Prostate gland (tissue), 2 donors: ENCODE data around the gene CRTC1. TPM values are rescaled to one million over a fixed set of nuclear protein-coding genes. Genes with fewer than 3 reads are reported as not detected.

Experiments used
- DNase-seq: peaks from one replicate; pipeline ENCODE4 v3.0.0-alpha.2; 2019; ENCODE audit warnings: low spot score
- H3K27ac ChIP-seq, 2 donors: fragments of 200-600 bp; sonication (generic); 2 replicates each; pipeline ENCODE4 v1.5.1; 2017 to 2019
- H3K27me3 ChIP-seq: fragments of 200-600 bp; sonication (generic); replicated peaks from 2 replicates; pipeline ENCODE4 v1.5.1; 2019; ENCODE audit not compliant: insufficient read depth
- H3K36me3 ChIP-seq, 2 donors: fragments of 200-600 bp; sonication (generic); 1 replicate in 1 of 2; 2 replicates in 1 of 2; pipeline versions ENCODE4 v1.5.1 to v1.8.1; 2017 to 2019
- H3K4me1 ChIP-seq: fragments of 200-600 bp; sonication (generic); replicated peaks from 2 replicates; pipeline ENCODE4 v1.5.1; 2019
- H3K4me3 ChIP-seq, 2 donors: fragments of 200-600 bp; sonication (generic); 2 replicates each; pipeline ENCODE4 v1.5.1; 2017 to 2019
- H3K9me3 ChIP-seq: fragments of 200-600 bp; sonication (generic); 2 replicates; pipeline ENCODE4 v1.5.1; 2017
- POLR2A ChIP-seq: fragments of 450-650 bp; IDR thresholded peaks from one replicate; pipeline ENCODE4 v1.6.1; 2016; ENCODE audit warnings: antibody characterized with exemption, mild to moderate bottlenecking
- POLR2AphosphoS5 ChIP-seq: sonication (generic); formaldehyde crosslinking; IDR thresholded peaks from one replicate; pipeline ENCODE4 v1.6.1; 2017; ENCODE audit warnings: antibody characterized with exemption
- WGBS: methylation state at CpG from one replicate; pipeline ENCODE4 v1.1.5; 2018; 5-methylcytosine and 5-hydroxymethylcytosine counted together
- intact Hi-C: fragments of 100-400 bp; cut with DNase I; formaldehyde crosslinking; loops from one replicate; pipeline ENCODE4 v1.14.2; 2022
- total RNA-seq, 2 donors: library from RNA; depleted of rRNA; stranded (reverse); fragments of >200 nt; gene quantifications; one replicate each; pipeline ENCODE4 v1.1.0, GENCODE V29; 2016
- TF ChIP-seq, protein P1 (sequence below), 4 experiments: fragments of 200-600 bp in 2 of 4; fragments of 450-650 bp in 2 of 4; sonication (generic) in 2 of 4; IDR thresholded peaks; 1 replicate in 3 of 4; 2 replicates in 1 of 4; pipeline ENCODE4 v1.5.1; 2016 to 2019; ENCODE audit warnings: antibody characterized with exemption in 4 of 4, mild to moderate bottlenecking in 2 of 4, moderate library complexity in 2 of 4

The CRTC1 gene
- total RNA-seq, 2 donors from 2014 or later: 6.7 to 24.4 TPM

DNA sequence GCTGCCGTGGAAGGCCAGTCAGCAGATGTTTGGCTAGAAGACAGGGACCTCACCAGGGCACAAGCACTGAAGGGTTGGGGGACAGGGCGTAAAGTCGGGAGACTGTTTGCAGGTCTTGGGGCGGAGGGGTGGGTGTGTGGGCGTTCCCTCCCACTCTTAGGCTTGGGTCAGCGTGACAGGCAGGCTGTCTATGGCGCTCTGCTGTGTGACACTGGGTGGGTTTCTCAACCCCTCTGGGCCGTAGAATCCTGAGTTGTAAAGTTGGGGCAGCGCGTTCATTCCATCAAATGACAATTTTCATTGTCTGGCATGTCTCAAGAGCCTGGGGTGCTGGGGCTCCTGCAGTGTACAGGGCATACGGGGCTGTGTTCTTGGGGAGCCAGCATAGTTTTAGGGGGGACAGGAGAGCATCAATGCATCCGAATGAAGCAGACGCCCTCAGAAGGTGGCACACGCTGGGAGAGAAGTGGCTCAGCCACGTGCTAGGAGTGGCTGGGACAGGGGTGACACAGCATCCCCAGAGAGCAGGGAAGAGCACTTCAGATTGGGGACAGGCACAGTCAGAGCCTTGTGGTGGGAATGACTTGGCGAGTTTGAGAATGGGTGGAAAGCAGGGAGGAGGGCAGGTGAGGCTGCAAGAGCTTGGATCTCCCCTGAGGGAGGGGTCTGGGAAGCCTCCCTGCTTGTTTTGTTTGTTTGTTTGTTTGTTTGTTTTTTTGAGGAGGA lies 4.4 kb downstream of the CRTC1 start:
- no peak overlapping the region for H3K4me3 ChIP-seq
- H3K27me3 ChIP-seq: no peaks in the 10 kb centered on the region
- TF ChIP-seq, protein P1, sequence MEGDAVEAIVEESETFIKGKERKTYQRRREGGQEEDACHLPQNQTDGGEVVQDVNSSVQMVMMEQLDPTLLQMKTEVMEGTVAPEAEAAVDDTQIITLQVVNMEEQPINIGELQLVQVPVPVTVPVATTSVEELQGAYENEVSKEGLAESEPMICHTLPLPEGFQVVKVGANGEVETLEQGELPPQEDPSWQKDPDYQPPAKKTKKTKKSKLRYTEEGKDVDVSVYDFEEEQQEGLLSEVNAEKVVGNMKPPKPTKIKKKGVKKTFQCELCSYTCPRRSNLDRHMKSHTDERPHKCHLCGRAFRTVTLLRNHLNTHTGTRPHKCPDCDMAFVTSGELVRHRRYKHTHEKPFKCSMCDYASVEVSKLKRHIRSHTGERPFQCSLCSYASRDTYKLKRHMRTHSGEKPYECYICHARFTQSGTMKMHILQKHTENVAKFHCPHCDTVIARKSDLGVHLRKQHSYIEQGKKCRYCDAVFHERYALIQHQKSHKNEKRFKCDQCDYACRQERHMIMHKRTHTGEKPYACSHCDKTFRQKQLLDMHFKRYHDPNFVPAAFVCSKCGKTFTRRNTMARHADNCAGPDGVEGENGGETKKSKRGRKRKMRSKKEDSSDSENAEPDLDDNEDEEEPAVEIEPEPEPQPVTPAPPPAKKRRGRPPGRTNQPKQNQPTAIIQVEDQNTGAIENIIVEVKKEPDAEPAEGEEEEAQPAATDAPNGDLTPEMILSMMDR (IDR thresholded peaks at IDR 0.05): no peak
- TF ChIP-seq POLR2A: no peak
- no peak for TF ChIP-seq POLR2AphosphoS5
- 95% methylated on average over 10 of the region's 16 CpGs for WGBS
- H3K27ac ChIP-seq: no peak overlapping the region
- H3K36me3 ChIP-seq: no peaks in the 10 kb centered on the region
- intact Hi-C loops: no loop called here
- H3K9me3 ChIP-seq: no peaks in the 10 kb centered on the region
- DNase-seq: no peak
- peaks cover 8% of the 10 kb centered on the region for H3K4me1 ChIP-seq

DNA sequence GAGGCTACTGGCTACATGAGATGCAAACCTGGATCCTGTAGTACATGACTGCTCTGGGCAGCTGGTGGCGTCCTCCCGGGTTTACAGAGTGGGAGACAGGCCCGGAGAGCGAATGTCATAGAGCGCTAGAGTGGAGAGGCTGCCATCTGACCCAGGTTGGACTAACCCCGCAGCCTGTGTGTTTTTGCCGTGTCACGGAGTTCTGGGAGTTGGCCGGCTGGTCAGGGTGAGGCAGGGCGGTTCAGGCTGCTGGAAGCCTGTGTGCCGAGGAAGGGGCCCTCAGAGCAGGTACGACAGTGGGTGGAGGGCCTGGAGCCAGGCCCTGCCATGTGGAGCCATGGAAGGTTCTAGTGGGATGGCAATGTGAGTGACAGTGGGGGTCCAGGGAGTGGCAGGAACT lies 12.5 kb downstream of the CRTC1 start:
- no peak for DNase-seq
- H3K9me3 ChIP-seq: no peaks in the 10 kb centered on the region
- intact Hi-C loops: no loop called here
- peaks cover 15% of the 10 kb centered on the region for H3K4me1 ChIP-seq
- no peaks in the 10 kb centered on the region for H3K27me3 ChIP-seq
- H3K36me3 ChIP-seq: no peaks in the 10 kb centered on the region
- H3K27ac ChIP-seq: no peak overlapping the region
- 86% methylated on average over 12 of the region's 12 CpGs for WGBS
- H3K4me3 ChIP-seq: no peak overlapping the region
- TF ChIP-seq, protein P1 (IDR thresholded peaks at IDR 0.05): no peak
- no peak for TF ChIP-seq POLR2AphosphoS5
- TF ChIP-seq POLR2A: no peak

DNA sequence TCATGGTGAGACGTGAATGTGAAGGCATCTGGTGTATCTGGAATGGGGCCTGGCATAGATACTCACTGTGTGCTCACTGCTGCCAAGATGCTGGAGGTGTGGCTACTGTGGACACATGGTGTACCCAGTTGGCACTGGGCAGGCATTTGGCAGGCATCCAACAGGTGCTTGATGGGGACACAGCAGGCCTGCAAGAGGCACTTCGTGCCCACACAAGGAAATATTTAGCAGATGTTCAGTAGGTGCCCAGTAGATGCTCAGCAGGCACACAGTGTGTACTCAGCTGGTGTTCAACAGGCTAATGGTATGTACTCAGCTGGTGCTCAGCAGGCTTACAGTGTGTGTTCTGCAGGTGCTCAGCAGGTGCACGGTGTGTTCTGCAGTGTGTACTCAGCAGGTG lies 14.2 kb downstream of the CRTC1 start:
- no peaks in the 10 kb centered on the region for H3K36me3 ChIP-seq
- no peak overlapping the region for H3K27ac ChIP-seq
- no peaks in the 10 kb centered on the region for H3K9me3 ChIP-seq
- H3K4me1 ChIP-seq: peaks cover 16% of the 10 kb centered on the region
- no peak overlapping the region for H3K4me3 ChIP-seq
- intact Hi-C loops: no loop called here
- TF ChIP-seq, protein P1 (IDR thresholded peaks at IDR 0.05): no peak
- peak; percentile 19 for TF ChIP-seq POLR2AphosphoS5
- no peak for TF ChIP-seq POLR2A
- no peaks in the 10 kb centered on the region for H3K27me3 ChIP-seq
- 33% methylated on average over 3 of the region's 3 CpGs for WGBS
- peak; percentile 26 for DNase-seq

DNA sequence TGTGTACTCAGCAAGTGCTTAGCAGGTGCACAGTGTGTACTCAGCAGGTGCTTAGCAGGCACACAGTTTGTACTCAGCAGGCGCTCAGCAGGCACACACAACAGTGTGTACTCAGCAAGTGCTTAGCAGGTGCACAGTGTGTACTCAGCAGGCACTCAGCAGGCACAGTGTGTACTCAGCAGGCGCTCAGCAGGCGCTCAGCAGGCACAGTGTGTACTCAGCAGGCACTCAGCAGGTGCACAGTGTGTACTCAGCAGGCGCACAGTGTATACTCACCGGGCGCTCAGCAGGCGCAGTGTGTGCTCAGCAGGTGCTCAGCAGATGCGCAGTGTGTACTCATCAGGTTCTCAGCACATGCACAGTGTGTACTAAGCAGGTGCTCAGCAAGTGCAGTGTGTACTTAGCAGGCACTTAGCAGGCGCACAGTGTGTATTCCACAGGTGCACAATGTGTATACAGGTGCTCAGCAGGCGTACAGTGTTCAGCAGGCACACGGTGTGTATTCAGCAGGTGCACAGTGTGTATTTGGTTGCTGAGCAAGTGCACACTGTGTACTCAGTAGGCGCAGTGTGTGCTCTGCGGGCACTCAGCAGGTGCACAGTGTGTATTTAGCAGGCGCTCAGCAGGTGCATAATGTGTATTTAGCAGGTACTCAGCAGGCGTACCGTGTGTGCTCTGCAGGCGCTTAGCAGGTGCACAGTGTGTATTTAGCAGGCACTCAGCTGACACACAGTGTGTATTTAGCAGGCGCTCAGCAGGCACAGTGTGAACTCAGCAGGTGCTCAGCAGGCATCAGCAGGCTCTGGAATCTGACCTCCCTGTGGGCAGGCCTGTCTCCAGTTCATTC lies 15.1 kb downstream of the CRTC1 start:
- DNase-seq: no peak
- Histone ChIP-seq H3K36me3 (no peaks in the 10 kb centered on the region), H3K4me3 (no peak overlapping the region), H3K27ac (no peak overlapping the region), H3K4me1 (peaks cover 16% of the 10 kb centered on the region), H3K9me3 (no peaks in the 10 kb centered on the region), H3K27me3 (no peaks in the 10 kb centered on the region)
- TF ChIP-seq, protein P1 (IDR thresholded peaks at IDR 0.05): no peak
- no peak for TF ChIP-seq POLR2A
- TF ChIP-seq POLR2AphosphoS5: no peak
- 89% methylated on average over 18 of the region's 18 CpGs for WGBS
- intact Hi-C loops: no loop called here
